ENCODE measurements around the gene YJEFN3.

YJEFN3 gene

DNA sequence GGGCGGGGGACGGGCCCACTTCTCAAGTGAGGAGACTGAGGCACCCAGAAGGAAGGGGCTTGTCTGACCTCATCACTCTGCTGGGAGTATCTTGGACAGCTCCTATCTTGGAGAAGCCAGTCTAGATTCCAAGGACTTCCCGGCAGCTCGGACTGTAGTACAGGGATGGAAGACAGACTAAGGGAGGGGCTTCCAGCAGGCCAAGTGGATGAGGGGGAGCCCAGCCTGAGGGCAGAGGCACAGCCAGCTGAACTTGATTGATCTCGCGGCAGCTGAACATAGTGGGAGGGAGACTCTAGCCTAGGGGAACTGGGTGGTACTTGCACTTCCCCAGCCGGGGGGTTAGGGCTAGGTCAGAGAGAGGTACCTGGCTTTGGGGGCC lies 10.1 kb downstream of the YJEFN3 start:
- DNase-seq, result no peak

DNA sequence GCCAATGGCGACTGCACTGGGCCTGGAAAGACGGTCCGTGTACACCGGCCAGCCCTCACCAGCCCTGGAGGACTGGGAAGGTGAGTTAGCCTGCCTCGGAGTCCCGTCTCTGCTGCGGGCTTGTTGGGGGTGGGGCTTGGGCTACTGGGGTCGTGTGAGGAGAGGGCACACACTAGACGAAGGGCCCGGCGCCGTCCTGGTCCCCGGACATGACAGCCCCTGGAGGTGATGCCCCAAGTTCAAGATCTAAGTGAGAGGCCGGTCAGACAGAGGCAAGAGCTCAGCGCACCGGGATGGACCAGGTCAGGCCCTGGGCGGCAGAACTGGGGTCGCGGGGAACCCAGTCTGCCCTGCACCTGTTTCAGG lies 11.0 kb downstream of the YJEFN3 start:
- no peak for DNase-seq

- peak; percentile 61 for DNase-seq
Measured at GRCh38 chr19:19540064-19540714, 11.5 kb downstream of the YJEFN3 start.

- DNase-seq, result no peak
Measured at GRCh38 chr19:19540715-19541515, 12.2 kb downstream of the YJEFN3 start.

DNA sequence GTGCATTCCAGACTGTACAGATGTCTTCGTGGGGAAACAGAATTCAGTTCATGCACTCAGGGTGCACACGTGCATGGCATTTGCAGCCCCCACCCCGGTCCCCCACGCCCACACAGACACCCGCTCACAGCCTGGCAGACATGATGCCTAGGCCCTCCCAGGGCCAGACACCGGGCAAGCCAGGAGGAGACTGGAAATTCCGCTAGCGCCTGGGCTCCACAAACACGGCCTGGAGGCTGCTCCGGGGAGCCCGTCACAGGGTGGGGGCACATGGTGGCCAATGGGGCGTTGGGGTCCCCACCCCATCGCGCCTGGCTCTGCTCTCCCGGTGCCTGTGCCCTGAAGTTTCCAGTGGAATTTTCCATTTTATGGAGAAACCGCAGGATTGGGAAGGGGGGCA lies 12.9 kb downstream of the YJEFN3 start:
- no peak for DNase-seq

DNA sequence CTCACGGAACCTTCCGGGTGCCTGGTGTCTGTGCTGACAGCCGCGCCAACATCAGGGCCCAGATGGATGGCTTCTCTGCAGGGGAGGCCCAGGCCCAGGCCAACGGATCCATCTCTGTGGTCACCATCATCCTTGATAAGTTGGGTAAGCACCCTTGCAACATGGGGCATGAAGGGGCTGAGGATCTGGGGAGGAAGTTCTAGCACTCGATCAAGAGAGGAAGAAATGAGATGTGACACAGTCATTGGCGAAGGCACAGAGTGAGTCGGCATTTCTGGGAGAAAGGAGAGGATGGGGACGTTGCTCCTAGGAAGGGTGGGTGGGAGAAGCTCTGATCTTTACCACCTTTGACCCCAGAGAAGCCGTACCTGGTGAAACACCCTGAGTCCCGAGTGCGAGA lies 13.8 kb downstream of the YJEFN3 start:
- DNase-seq, result no peak

DNA sequence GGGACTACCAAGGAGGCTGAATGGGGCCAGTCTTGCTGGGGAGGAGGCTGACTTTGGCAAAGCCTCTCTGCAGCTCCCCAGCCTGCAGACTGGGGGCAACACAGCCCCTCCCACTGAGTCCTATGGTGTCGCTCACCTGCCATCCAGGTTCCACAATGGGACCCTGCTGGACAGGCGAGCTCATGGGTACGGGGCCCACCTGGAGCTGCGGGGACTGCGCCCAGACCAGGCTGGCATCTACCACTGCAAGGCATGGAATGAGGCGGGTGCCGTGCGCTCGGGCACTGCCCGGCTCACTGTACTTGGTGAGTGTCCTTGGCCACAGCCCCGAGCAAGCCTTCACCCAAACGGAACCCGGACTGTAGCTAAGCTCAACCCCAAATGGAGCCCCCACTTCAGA lies 14.4 kb downstream of the YJEFN3 start:
- DNase-seq, result no peak

DNA sequence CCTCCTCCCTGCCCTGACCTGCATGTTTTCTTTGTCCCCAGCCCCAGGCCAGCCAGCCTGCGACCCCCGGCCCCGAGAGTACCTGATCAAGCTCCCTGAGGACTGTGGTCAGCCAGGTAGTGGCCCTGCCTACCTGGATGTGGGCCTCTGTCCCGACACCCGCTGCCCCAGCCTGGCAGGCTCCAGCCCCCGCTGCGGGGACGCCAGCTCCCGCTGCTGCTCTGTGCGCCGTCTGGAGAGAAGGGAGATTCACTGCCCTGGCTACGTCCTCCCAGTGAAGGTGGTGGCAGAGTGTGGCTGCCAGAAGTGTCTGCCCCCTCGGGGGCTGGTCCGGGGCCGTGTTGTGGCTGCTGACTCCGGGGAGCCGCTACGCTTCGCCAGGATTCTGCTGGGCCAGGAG lies 14.9 kb downstream of the YJEFN3 start:
- no peak for DNase-seq

DNA sequence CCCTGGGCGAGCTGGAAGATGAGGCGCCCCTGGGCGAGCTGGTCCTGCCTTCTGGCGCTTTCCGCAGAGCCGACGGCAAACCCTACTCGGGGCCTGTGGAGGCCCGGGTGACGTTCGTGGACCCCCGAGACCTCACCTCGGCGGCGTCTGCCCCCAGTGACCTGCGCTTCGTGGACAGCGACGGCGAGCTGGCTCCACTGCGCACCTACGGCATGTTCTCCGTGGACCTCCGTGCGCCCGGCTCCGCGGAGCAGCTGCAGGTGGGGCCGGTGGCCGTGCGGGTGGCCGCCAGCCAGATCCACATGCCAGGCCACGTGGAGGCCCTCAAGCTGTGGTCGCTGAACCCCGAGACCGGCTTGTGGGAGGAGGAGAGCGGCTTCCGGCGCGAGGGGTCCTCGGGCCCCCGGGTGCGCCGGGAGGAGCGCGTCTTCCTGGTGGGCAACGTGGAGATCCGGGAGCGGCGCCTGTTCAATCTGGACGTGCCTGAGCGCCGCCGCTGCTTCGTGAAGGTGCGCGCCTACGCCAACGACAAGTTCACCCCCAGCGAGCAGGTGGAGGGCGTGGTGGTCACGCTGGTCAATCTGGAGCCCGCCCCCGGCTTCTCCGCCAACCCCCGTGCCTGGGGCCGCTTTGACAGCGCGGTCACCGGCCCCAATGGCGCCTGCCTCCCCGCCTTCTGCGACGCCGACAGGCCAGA lies 15.7 kb downstream of the YJEFN3 start:
- no peak for DNase-seq

DNA sequence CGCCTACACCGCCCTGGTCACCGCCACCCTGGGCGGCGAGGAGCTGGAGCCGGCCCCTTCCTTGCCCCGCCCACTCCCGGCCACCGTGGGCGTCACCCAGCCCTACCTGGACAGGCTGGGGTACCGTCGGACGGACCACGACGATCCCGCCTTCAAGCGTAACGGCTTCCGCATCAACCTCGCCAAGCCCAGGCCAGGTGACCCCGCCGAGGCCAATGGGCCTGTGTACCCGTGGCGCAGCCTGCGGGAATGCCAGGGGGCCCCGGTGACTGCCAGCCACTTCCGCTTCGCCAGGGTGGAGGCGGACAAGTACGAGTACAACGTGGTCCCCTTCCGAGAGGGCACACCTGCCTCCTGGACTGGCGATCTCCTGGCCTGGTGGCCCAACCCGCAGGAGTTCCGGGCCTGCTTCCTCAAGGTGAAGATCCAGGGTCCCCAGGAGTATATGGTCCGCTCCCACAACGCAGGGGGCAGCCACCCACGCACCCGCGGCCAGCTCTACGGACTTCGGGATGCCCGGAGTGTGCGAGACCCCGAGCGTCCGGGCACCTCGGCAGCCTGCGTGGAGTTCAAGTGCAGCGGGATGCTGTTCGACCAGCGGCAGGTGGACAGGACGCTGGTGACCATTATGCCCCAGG lies 16.4 kb downstream of the YJEFN3 start:
- DNase-seq, result no peak

- no peak for DNase-seq
Measured at GRCh38 chr19:19545707-19546106, 17.0 kb downstream of the YJEFN3 start.

GRCh38 chr19:19546751-19547162 lies 18.0 kb downstream of the YJEFN3 start:
- no peak for DNase-seq

- no peak for DNase-seq
Measured at GRCh38 chr19:19547674-19548336, 19.1 kb downstream of the YJEFN3 start.

DNA sequence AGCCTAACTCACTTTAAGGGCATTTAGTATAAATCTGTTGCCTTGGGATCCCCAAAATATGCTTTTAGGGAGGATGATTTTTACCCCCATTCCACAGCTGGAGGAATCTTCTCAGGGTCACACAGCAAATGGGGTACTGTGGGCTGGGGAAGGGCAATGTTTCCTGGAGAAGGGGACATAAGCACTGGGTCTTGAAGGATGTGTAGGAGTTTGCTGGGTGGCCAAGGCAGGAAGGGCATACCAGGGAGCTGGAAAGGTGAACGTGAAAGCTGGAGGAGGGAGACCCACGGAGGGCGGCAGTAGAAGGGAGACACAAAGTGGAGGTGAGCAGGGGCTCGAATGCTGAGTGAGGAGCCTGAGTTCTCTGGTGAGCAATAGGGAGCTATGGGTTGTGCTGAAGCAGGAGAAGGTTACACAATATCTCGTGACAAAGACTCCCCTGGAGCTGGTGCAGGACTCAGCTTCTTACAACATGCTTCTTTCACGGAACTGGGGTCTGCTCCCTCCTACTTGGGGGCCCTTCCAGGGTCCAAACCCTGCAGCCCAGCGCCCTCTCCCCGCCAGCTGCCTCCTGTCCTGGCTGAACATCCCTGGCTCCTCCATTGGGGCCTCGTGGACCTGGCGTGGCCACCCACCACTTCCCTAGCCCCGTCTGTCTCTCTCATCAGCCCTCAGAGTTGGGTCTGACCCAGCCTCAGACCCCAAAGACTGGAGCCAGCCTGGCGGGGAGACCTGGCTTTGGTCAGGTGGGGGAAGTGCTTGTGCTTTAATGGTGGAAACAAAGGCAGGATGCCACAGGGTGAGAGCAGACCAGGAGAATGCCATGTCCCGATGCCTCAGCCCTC lies 20.4 kb downstream of the YJEFN3 start:
- DNase-seq, result no peak

GRCh38 chr19:19549804-19550464 lies 21.2 kb downstream of the YJEFN3 start:
- no peak for DNase-seq

DNA sequence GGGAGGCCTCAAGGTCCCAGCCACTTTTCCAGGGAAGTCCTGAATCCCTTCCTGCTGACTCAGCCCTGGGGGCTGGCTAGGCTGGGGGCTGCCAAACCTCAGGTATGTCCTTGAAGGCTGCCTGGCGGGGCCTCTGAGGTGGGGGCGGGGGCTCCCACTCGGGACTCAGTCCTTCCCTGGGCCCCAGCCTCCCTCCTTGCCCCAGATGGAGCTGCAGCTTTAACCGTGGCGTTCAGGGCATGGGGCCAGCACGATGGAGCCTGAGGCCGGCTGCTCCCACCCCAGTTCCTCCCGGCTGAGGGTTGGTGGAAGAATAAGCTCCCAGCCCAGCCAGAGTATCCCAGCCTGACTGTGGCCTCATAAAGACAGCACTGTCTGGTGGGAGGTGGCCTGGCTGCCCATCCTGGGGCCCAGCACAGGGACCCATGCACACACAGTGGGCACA lies 21.8 kb downstream of the YJEFN3 start:
- DNase-seq, result no peak

DNA sequence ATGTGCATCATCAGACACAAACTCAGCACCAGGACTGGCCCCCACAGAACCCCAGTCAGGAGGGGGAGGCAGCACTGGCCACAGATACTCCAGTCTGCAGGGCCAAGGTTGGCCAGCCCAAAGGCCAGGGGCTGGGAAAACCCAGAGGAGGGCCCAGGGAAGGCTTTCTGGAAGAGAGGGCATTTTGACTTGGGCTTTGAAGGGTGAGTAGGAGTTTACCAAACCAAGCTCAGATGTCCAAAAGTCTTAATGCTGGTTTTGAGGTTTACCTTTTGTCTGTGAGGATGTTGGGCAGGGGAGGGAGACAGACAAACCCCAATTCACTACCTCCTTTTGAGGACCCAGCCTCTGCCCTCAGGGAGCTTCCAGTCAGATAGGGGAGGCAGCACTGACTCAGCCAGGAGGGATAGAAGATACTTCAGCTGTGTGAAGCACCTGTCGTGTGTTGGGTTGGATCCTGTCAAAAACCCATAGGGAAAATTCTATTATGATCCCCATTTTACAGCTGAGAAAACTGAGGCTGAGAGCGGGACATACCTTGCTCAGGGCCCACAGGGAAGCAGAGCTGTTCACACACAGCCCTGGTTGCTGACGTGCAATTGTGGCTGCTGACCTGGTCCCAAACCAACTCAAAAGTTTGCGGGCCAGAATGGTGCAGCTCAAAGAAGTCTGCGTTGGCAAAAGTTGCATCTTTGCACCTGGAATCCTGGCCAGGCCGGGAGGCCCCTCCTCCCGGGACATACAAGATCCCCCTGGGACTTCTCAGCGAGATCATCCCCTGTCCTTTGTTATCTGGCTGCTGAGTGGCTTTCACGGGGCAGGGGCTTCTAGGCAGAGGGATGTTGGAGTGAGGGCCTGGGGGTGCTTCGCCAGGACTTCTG lies 22.5 kb downstream of the YJEFN3 start:
- no peak for DNase-seq

GRCh38 chr19:19551853-19552192 lies 23.1 kb downstream of the YJEFN3 start:
- DNase-seq, result no peak

DNA sequence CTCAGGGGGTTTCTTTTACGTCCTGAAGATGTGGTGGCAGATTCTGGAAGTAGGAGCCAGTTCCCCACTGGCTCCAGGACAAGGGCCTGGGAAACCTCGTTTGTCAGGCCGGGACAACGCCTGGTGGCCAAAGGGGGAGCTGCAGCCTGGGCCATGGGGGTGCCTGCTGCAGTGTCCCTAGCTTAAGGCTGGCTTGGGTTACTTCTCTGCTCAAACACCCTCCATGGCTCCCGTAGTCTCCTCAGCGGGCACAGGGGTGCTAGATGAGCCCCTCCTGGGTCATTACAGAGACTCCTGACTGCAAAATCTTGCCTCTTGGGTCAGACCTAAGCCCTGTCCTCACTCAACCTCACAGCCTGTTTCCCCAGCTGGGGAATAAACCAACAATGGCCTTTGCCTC lies 24.1 kb downstream of the YJEFN3 start:
- DNase-seq, result no peak

- DNase-seq, result no peak
Measured at GRCh38 chr19:19553670-19554069, 25.0 kb downstream of the YJEFN3 start.
